Ascending aorta (tissue), 2 donors: ENCODE data around the gene FAM114A1. TPM values are rescaled to one million over a fixed set of nuclear protein-coding genes. Genes with fewer than 3 reads are reported as not detected.

Experiments
- DNase-seq, 2 donors: peaks; one replicate each; pipeline ENCODE4 v3.0.0-alpha.2; 2019; ENCODE audit warnings: low spot score in 2 of 2
- H3K27ac ChIP-seq, 2 donors: fragments of 200-600 bp; sonication (generic); one replicate each; pipeline ENCODE4 v1.5.1; 2016 to 2017; ENCODE audit warnings: mild to moderate bottlenecking in 1 of 2
- H3K27me3 ChIP-seq: fragments of 200-600 bp; sonication (generic); one replicate; pipeline ENCODE4 v1.5.1; 2017
- H3K36me3 ChIP-seq, 2 donors: fragments of 200-600 bp; sonication (generic); one replicate each; pipeline ENCODE4 v1.5.1; 2016
- H3K4me1 ChIP-seq, 2 donors: fragments of 200-600 bp; sonication (generic); one replicate each; pipeline ENCODE4 v1.5.1; 2016 to 2017; ENCODE audit warnings: mild to moderate bottlenecking in 1 of 2
- H3K4me3 ChIP-seq, 2 donors: fragments of 200-600 bp; sonication (generic); one replicate each; pipeline ENCODE4 v1.5.1; 2016 to 2017; ENCODE audit warnings: mild to moderate bottlenecking in 1 of 2
- H3K9me3 ChIP-seq, 2 donors: fragments of 200-600 bp; sonication (generic); one replicate each; pipeline ENCODE4 v1.5.1; 2016
- CTCF ChIP-seq, 3 experiments: fragments of 200-600 bp in 2 of 3; fragments of 450-650 bp in 1 of 3; sonication (generic) in 2 of 3; IDR thresholded peaks; one replicate each; pipeline ENCODE4 v1.5.1; 2016 to 2019; ENCODE audit warnings: antibody characterized with exemption in 3 of 3, mild to moderate bottlenecking in 1 of 3, moderate library complexity in 1 of 3
- intact Hi-C: fragments of 100-400 bp; cut with DNase I; formaldehyde crosslinking; loops from one replicate; pipeline ENCODE4 v1.15.1; 2023
- total RNA-seq: library from RNA; depleted of rRNA; stranded (reverse); fragments of >200 nt; gene quantifications from one replicate; pipeline ENCODE4 v1.1.0, GENCODE V29; 2016

FAM114A1 gene
- total RNA-seq, 1 donor from 2014 or later = 45.7 TPM

GRCh38 chr4:38950159-38950558 is 82.6 kb downstream of the FAM114A1 start:
- Histone ChIP-seq H3K36me3 (peaks cover 3 to 6% of the 10 kb centered on the region in 2 donors), H3K4me1 (no peaks in the 10 kb centered on the region), H3K27me3 (no peaks in the 10 kb centered on the region), H3K4me3 (no peak overlapping the region), H3K27ac (no peak overlapping the region), H3K9me3 (no peaks in the 10 kb centered on the region)
- intact Hi-C loops = no loop called here
- DNase-seq = no peak
- TF ChIP-seq CTCF (IDR thresholded peaks at IDR 0.05) = no peak

DNA sequence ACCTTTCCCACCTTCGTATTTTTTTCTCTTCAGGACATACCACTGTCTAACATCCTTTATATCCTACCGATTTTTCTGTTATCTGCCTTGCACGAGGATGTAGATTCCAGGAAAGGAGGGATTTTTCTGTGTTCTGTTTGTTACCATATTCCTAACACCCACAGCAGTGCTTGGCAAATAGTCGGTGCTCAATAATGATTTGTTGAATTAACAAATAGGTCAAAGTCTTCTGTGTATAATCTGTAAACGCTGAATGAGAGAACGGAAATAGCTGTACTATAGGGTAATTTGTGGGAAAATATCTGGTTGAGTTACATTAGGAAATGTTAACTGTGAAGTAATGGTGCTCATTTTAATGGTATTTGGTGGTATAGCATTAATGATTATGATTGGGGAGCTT is 83.1 kb downstream of the FAM114A1 start:
- Histone ChIP-seq H3K27ac (no peak overlapping the region), H3K36me3 (no peaks in the 10 kb centered on the region), H3K9me3 (no peaks in the 10 kb centered on the region), H3K4me3 (no peak overlapping the region), H3K4me1 (no peaks in the 10 kb centered on the region), H3K27me3 (no peaks in the 10 kb centered on the region)
- no peak for TF ChIP-seq CTCF (IDR thresholded peaks at IDR 0.05)
- no peak for DNase-seq
- intact Hi-C loops = no loop called here

- Histone ChIP-seq H3K36me3 (no peaks in the 10 kb centered on the region), H3K9me3 (no peaks in the 10 kb centered on the region), H3K4me3 (no peak overlapping the region), H3K27ac (no peak overlapping the region), H3K27me3 (no peaks in the 10 kb centered on the region), H3K4me1 (no peaks in the 10 kb centered on the region)
- TF ChIP-seq CTCF (IDR thresholded peaks at IDR 0.05) = no peak
- intact Hi-C loops = no loop called here
- no peak for DNase-seq
Measured at GRCh38 chr4:38951598-38951997, 84.0 kb downstream of the FAM114A1 start.

- Histone ChIP-seq H3K4me3 (no peak overlapping the region), H3K36me3 (no peaks in the 10 kb centered on the region), H3K9me3 (no peaks in the 10 kb centered on the region), H3K27ac (no peak overlapping the region), H3K4me1 (no peaks in the 10 kb centered on the region), H3K27me3 (no peaks in the 10 kb centered on the region)
- intact Hi-C loops = no loop called here
- TF ChIP-seq CTCF (IDR thresholded peaks at IDR 0.05) = no peak
- no peak for DNase-seq
Measured at GRCh38 chr4:38952017-38952416, 84.4 kb downstream of the FAM114A1 start.

GRCh38 chr4:38954727-38955126 is 87.1 kb downstream of the FAM114A1 start:
- Histone ChIP-seq H3K4me1 (no peaks in the 10 kb centered on the region), H3K36me3 (no peaks in the 10 kb centered on the region), H3K27me3 (no peaks in the 10 kb centered on the region), H3K9me3 (no peaks in the 10 kb centered on the region), H3K27ac (no peak overlapping the region), H3K4me3 (no peak overlapping the region)
- TF ChIP-seq CTCF (IDR thresholded peaks at IDR 0.05) = no peak
- intact Hi-C loops = no loop called here
- DNase-seq = no peak

DNA sequence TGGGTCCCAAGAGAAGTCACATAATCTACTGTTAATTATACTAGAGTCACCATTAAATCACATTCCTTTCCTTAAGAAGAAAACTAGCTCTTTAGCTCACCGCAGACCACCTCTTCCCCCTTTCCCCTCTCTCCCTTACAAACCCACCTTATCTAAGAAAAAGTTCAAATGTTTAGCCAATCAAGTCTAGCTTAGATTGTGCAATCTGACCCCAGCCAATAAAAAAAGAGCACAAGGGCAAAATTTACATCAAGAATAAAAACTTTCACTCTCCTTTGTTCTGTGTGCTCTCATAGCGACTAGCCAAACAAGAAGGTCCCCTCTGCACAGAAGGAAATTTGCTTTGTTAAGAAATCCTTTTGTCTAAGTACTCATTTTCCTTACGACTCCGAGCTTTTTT is 88.4 kb downstream of the FAM114A1 start:
- Histone ChIP-seq H3K27me3 (no peaks in the 10 kb centered on the region), H3K4me1 (no peaks in the 10 kb centered on the region), H3K36me3 (no peaks in the 10 kb centered on the region), H3K9me3 (no peaks in the 10 kb centered on the region), H3K4me3 (no peak overlapping the region), H3K27ac (no peak overlapping the region)
- intact Hi-C loops = no loop called here
- no peak for DNase-seq
- TF ChIP-seq CTCF (IDR thresholded peaks at IDR 0.05) = no peak
